Omental fat pad (tissue), 4 donors: Measurements from ENCODE around the gene CNTNAP2. TPM values are rescaled to one million over a fixed set of nuclear protein-coding genes. Genes with fewer than 3 reads are reported as not detected.

Experiments used
- ATAC-seq: fragments of 150-250 bp; one replicate; pipeline ENCODE4 v1.9.1; 2016; ENCODE audit warnings: mild to moderate bottlenecking, moderate library complexity; ENCODE audit not compliant: low FRiP score
- DNase-seq: peaks from one replicate; pipeline ENCODE4 v3.0.0-alpha.2; 2019; ENCODE audit warnings: low spot score
- CTCF ChIP-seq, 3 donors: fragments of 450-650 bp; IDR thresholded peaks; one replicate each; pipeline ENCODE4 v1.5.1; 2016 to 2017; ENCODE audit warnings: antibody characterized with exemption in 3 of 3, mild to moderate bottlenecking in 3 of 3, moderate library complexity in 2 of 3
- total RNA-seq, 4 donors: library from RNA; depleted of rRNA; stranded (reverse); fragments of >200 nt; gene quantifications; one replicate each; pipeline ENCODE4 v1.1.0, GENCODE V29; 2016

Gene CNTNAP2
- total RNA-seq, 4 donors from 2014 or later: 0.38 to 1.5 (median 1.1) TPM; not detected in 1

- DNase-seq (no peak), ATAC-seq (no peak)
- TF ChIP-seq CTCF (IDR thresholded peaks at IDR 0.05): no peak
These were observed 1836.3 kb downstream of the CNTNAP2 start for GRCh38 chr7:147952918-147953317.

- ATAC-seq (no peak), DNase-seq (no peak)
- no peak for TF ChIP-seq CTCF (IDR thresholded peaks at IDR 0.05)
These were observed 1851.5 kb downstream of the CNTNAP2 start for GRCh38 chr7:147968046-147968610.

DNA sequence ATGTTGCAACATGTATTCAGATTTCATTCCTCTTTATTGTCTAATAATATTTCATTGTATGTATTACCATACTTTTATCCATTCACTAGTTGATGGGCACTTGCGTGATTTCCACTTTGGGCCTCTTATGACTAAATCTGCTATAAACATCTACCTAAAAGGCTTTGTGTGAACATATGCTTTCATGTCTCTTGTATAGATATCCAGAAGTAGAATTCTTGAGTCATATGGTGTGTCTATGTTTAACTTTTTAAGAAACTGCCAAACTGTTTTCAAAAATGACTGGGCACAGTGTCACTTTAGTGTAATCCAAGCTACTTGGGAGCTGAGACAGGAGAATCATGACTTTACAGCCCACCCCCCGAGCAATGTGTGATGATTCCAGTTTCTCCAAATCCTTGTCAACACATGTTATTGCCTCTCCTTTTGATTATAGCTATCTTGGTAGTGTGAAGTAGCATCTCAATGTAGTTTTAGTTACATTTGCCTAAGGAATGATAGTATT lies 1855.1 kb downstream of the CNTNAP2 start:
- DNase-seq (no peak), ATAC-seq (no peak)
- TF ChIP-seq CTCF (IDR thresholded peaks at IDR 0.05): no peak

DNA sequence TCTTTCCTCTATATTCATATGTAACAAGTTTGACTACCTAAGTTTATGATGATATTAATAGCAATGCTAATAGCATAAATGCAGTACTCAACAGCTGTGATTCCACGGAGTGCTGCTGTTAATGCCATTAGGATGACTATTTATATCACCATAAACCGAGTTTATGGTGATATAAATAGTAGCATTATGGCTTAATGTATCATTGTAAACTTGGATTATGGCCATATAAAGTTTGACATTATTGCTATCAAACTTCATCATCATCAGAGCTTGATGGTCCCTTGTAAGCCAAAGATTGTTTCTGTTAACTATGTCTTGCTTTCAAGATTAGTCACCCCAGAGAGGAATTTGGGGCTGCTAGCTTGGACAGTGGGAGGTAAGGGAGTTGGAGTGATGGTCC lies 1861.6 kb downstream of the CNTNAP2 start:
- no peak for TF ChIP-seq CTCF (IDR thresholded peaks at IDR 0.05)

GRCh38 chr7:147978651-147979050 lies 1862.0 kb downstream of the CNTNAP2 start:
- DNase-seq (no peak), ATAC-seq (no peak)
- no peak for TF ChIP-seq CTCF (IDR thresholded peaks at IDR 0.05)

More for the DNA sequence above, 1861.6 kb downstream of the CNTNAP2 start:
- ATAC-seq (no peak), DNase-seq (no peak)

- no peak for TF ChIP-seq CTCF (IDR thresholded peaks at IDR 0.05)
- ATAC-seq: no peak
- DNase-seq: no peak
These were observed 1864.5 kb downstream of the CNTNAP2 start for GRCh38 chr7:147980826-147981813.
